SK-N-SH (cell line): ENCODE measurements around the gene PIGK. TPM values are rescaled to one million over a fixed set of nuclear protein-coding genes. Genes with fewer than 3 reads are reported as not detected.
"Not testable (repeated sequence)": the region's sequence is repeated elsewhere in the genome, so short reads cannot be mapped to it uniquely, and the experiment has no call there.

Source experiments
- CTCF ChIA-PET: fragments of 300-600, 350-600 bp; formaldehyde crosslinking; extraction: SDS; loops from one replicate; lab custom pipeline; 2021; lab: Yijun Ruan, JAX
- POLR2A ChIA-PET: fragments of 350-600 bp; sonication (Branson Sonifier 250); formaldehyde crosslinking; extraction: SDS; loops from one replicate; lab custom pipeline; 2020; ENCODE audit warnings: antibody characterized with exemption, inconsistent platforms; lab: Yijun Ruan, JAX
- DNase-seq: peaks from one replicate; pipeline ENCODE4 v3.0.0; 2012
- H2AFZ ChIP-seq: fragments of 200-600 bp; sonication (generic); 2 replicates; pipeline ENCODE4 v1.8.1; 2016; ENCODE audit warnings: antibody characterized with exemption, mild to moderate bottlenecking, low read depth
- H3F3A ChIP-seq: fragments of 200-600 bp; sonication (generic); replicated peaks from 2 replicates; pipeline ENCODE3; 2016; ENCODE audit warnings: antibody characterized with exemption, mild to moderate bottlenecking; ENCODE audit not compliant: insufficient read depth
- H3K27ac ChIP-seq, 2 experiments: fragments of 200-500 bp in 1 of 2; fragments of 200-600 bp in 1 of 2; sonication (Bioruptor generic) in 1 of 2; sonication (generic), shearing (Covaris generic) in 1 of 2; 2 replicates each; pipeline versions ENCODE4 v1.5.1 to v1.6.1; 2014 to 2016; ENCODE audit warnings: low read depth in 2 of 2, inconsistent platforms in 1 of 2, low read length in 1 of 2, mild to moderate bottlenecking in 1 of 2, mixed read lengths in 1 of 2
- H3K27me3 ChIP-seq: fragments of 200-600 bp; sonication (generic), shearing (Covaris generic); 2 replicates; pipeline ENCODE4 v1.6.1; 2016; ENCODE audit warnings: mixed run types; ENCODE audit not compliant: insufficient read depth
- H3K36me3 ChIP-seq, 2 experiments: fragments of 200-500 bp in 1 of 2; fragments of 200-600 bp in 1 of 2; sonication (Bioruptor generic) in 1 of 2; sonication (generic) in 1 of 2; replicated peaks in 1 of 2; 2 replicates each; pipeline versions ENCODE3 to v1.5.1; 2014 to 2016; ENCODE audit warnings: low read length in 1 of 2, mild to moderate bottlenecking in 1 of 2; ENCODE audit not compliant: insufficient read depth in 2 of 2, control insufficient read depth in 1 of 2
- H3K4me1 ChIP-seq, 2 experiments: fragments of 200-500 bp in 1 of 2; fragments of 200-600 bp in 1 of 2; sonication (Bioruptor generic) in 1 of 2; sonication (generic), shearing (Covaris generic) in 1 of 2; 2 replicates each; pipeline versions ENCODE4 v1.5.1 to v1.6.1; 2014 to 2016; ENCODE audit warnings: low read depth in 1 of 2, low read length in 1 of 2, mixed run types in 1 of 2; ENCODE audit not compliant: insufficient read depth in 2 of 2, control insufficient read depth in 1 of 2
- H3K4me2 ChIP-seq: fragments of 200-600 bp; sonication (generic), shearing (Covaris generic); 2 replicates; pipeline ENCODE4 v1.6.1; 2017; ENCODE audit warnings: mixed run types
- H3K4me3 ChIP-seq, 2 experiments: fragments of 200-500 bp in 1 of 2; fragments of 200-600 bp in 1 of 2; sonication (Bioruptor generic) in 1 of 2; sonication (generic), shearing (Covaris generic) in 1 of 2; 2 replicates each; pipeline versions ENCODE4 v1.5.1 to v1.8.1; 2014 to 2016; ENCODE audit warnings: low read depth in 2 of 2, inconsistent platforms in 1 of 2, low read length in 1 of 2, mild to moderate bottlenecking in 1 of 2, mixed read lengths in 1 of 2, moderate library complexity in 1 of 2
- H3K79me2 ChIP-seq: fragments of 200-600 bp; sonication (generic); 2 replicates; pipeline ENCODE4 v1.8.1; 2017; ENCODE audit warnings: mild to moderate bottlenecking; ENCODE audit not compliant: insufficient read depth
- H3K9ac ChIP-seq: fragments of 200-600 bp; sonication (generic); 2 replicates; pipeline ENCODE4 v1.6.1; 2017; ENCODE audit warnings: mixed run types
- H3K9me2 ChIP-seq: fragments of 200-600 bp; sonication (generic); 2 replicates; pipeline ENCODE4 v1.6.1; 2017; ENCODE audit warnings: mixed run types
- H3K9me3 ChIP-seq: fragments of 200-600 bp; sonication (generic); 2 replicates; pipeline ENCODE4 v1.6.1; 2017; ENCODE audit warnings: mixed run types, mild to moderate bottlenecking, moderate library complexity
- H4K20me1 ChIP-seq: fragments of 200-600 bp; sonication (generic); 2 replicates; pipeline ENCODE4 v1.6.1; 2017; ENCODE audit warnings: mild to moderate bottlenecking, mixed run types; ENCODE audit not compliant: insufficient read depth
- CHD2 ChIP-seq: fragments of 150-350 bp; IDR thresholded peaks from 2 replicates; pipeline ENCODE4 v1.6.1; 2018; ENCODE audit warnings: low read length; ENCODE audit not compliant: partially characterized antibody
- FOXM1 ChIP-seq: IDR thresholded peaks from 2 replicates; pipeline ENCODE4 v1.4.0; 2012; ENCODE audit warnings: low read depth, mild to moderate bottlenecking
- IRF3 ChIP-seq: fragments of 150-350 bp; IDR thresholded peaks from 2 replicates; pipeline ENCODE4 v1.6.1; 2016; ENCODE audit warnings: mild to moderate bottlenecking, low read depth, low read length
- JUND ChIP-seq: IDR thresholded peaks from 2 replicates; pipeline ENCODE4 v1.4.0; 2012
- MXI1 ChIP-seq: IDR thresholded peaks from 2 replicates; pipeline ENCODE4 v1.6.1; 2012; ENCODE audit warnings: mild to moderate bottlenecking, low read depth, low read length, improper control_type of control experiment
- NFIC ChIP-seq: IDR thresholded peaks from 2 replicates; pipeline ENCODE4 v1.4.0; 2012; ENCODE audit warnings: borderline replicate concordance
- NRF1 ChIP-seq: IDR thresholded peaks from 2 replicates; pipeline ENCODE4 v1.6.1; 2012; ENCODE audit warnings: low read depth, mild to moderate bottlenecking, low read length
- POLR2AphosphoS5 ChIP-seq: IDR thresholded peaks from 2 replicates; pipeline ENCODE4 v1.6.1; 2012; ENCODE audit warnings: low read depth, low read length
- RCOR1 ChIP-seq: fragments of 150-350 bp; IDR thresholded peaks from 2 replicates; pipeline ENCODE4 v1.6.1; 2017; ENCODE audit warnings: antibody characterized with exemption, low read length
- SIN3A ChIP-seq: IDR thresholded peaks from 2 replicates; pipeline ENCODE4 v1.6.1; 2012; ENCODE audit warnings: low read depth, mild to moderate bottlenecking, low read length, moderate library complexity, borderline replicate concordance
- TAF1 ChIP-seq: IDR thresholded peaks from 2 replicates; pipeline ENCODE4 v1.6.1; 2012; ENCODE audit warnings: low read depth, mild to moderate bottlenecking, low read length, moderate library complexity, borderline replicate concordance
- TCF12 ChIP-seq: IDR thresholded peaks from 2 replicates; pipeline ENCODE4 v1.4.0; 2012
- USF2 ChIP-seq: fragments of 150-350 bp; IDR thresholded peaks from 2 replicates; pipeline ENCODE4 v1.6.1; 2017; ENCODE audit warnings: antibody characterized with exemption, low read length, low read depth, borderline replicate concordance
- YY1 ChIP-seq: IDR thresholded peaks from 2 replicates; pipeline ENCODE4 v1.4.0; 2012; ENCODE audit warnings: low read depth, mild to moderate bottlenecking
- WGBS: methylation state at CpG from one replicate; pipeline ENCODE4 v1.1.6; 2017; ENCODE audit warnings: low lambda C conversion rate; 5-methylcytosine and 5-hydroxymethylcytosine counted together
- polyA plus RNA-seq, 3 experiments: library from polyadenylated mRNA; depleted of rRNA; stranded (reverse); fragments of >200 nt; gene quantifications; 2 replicates each; pipeline ENCODE4 v1.2.3, GENCODE V29; 2012
- TF ChIP-seq, protein P1 (sequence below): IDR thresholded peaks from 2 replicates; pipeline ENCODE4; 2012

PIGK gene
- polyA plus RNA-seq, 1 of the 3 experiments (the other 2 are of a cell fraction): 11.5 TPM

DNA sequence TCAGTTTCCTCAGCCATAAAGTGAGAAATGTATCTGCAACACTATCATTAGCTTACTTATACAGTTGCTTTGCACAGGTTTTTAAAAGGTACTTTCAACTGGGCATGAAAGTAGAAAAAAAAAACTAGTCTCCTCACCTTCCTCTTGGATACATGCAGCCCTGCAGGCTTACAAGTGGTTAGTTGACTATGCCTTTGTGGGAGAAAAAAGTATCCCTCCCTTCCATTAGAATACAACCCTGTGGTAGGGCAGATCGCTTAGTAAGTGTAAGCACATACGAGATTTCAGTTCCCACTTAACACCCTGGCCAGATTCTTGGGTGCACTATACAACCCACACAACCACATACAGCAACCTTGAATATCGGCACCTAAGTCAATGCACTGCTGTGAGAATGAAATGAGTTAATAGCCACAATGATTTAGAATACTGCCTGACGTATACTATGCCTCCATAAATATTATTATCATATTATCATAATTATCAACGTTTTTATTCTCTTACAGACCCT is 54.7 kb downstream of the PIGK start:
- no peaks in the 10 kb centered on the region for H4K20me1 ChIP-seq
- H3K36me3 ChIP-seq: peaks cover 12 to 37% of the 10 kb centered on the region in 2 experiments
- no peaks in the 10 kb centered on the region for H3K9me2 ChIP-seq
- no peak overlapping the region for H3K4me3 ChIP-seq
- H3K27me3 ChIP-seq: no peaks in the 10 kb centered on the region
- TF ChIP-seq TAF1 (no peak), TCF12 (no peak), IRF3 (no peak), FOXM1 (no peak), JUND (no peak), RCOR1 (no peak), POLR2AphosphoS5 (no peak), USF2 (no peak)
- TF ChIP-seq, protein P1, sequence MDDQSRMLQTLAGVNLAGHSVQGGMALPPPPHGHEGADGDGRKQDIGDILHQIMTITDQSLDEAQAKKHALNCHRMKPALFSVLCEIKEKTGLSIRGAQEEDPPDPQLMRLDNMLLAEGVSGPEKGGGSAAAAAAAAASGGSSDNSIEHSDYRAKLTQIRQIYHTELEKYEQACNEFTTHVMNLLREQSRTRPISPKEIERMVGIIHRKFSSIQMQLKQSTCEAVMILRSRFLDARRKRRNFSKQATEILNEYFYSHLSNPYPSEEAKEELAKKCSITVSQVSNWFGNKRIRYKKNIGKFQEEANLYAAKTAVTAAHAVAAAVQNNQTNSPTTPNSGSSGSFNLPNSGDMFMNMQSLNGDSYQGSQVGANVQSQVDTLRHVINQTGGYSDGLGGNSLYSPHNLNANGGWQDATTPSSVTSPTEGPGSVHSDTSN: no peak
- H3K4me2 ChIP-seq: no peak overlapping the region
- peaks cover 1% of the 10 kb centered on the region for H3F3A ChIP-seq
- H3K79me2 ChIP-seq: no peaks in the 10 kb centered on the region
- H3K27ac ChIP-seq: no peak overlapping the region
- H2AFZ ChIP-seq: no peak overlapping the region
- H3K9me3 ChIP-seq: no peaks in the 10 kb centered on the region
- WGBS: 80% methylated on average over 5 of the region's 5 CpGs
- CTCF ChIA-PET: no interaction called here
- no peaks in the 10 kb centered on the region; a peak in 1 of 4 replicates for H3K4me1 ChIP-seq
- POLR2A ChIA-PET: no interaction called here
- no peak overlapping the region for H3K9ac ChIP-seq
- no peak for DNase-seq

GRCh38 chr1:77159706-77160105 is 59.5 kb downstream of the PIGK start:
- DNase-seq, H3K4me3 ChIP-seq, H3F3A ChIP-seq, H3K9me3 ChIP-seq, H3K9ac ChIP-seq, H3K4me1 ChIP-seq, H3K27ac ChIP-seq, H3K79me2 ChIP-seq, POLR2A ChIA-PET, CTCF ChIA-PET, H4K20me1 ChIP-seq, H3K4me2 ChIP-seq, H3K9me2 ChIP-seq, H2AFZ ChIP-seq, H3K27me3 ChIP-seq: not testable (repeated sequence)
- peaks cover 12 to 35% of the 10 kb centered on the region in 2 experiments for H3K36me3 ChIP-seq
- 91% methylated on average over 3 of the region's 3 CpGs for WGBS

- Histone ChIP-seq H3K9me3 (0 out of 2 replicates have a peak, but pooled peaks cover 4% of the 10 kb centered on the region), H3K9ac (no peak overlapping the region), H3K4me2 (no peak overlapping the region), H2AFZ (no peak overlapping the region), H3K4me3 (no peak overlapping the region), H3K79me2 (no peaks in the 10 kb centered on the region), H4K20me1 (no peaks in the 10 kb centered on the region), H3K36me3 (peaks cover 3 to 20% of the 10 kb centered on the region in 2 experiments), H3K27me3 (no peaks in the 10 kb centered on the region), H3F3A (peaks cover 9% of the 10 kb centered on the region), H3K27ac (no peak overlapping the region), H3K9me2 (no peaks in the 10 kb centered on the region), H3K4me1 (no peaks in the 10 kb centered on the region)
- no peak for DNase-seq
- POLR2A ChIA-PET: no interaction called here
- CTCF ChIA-PET: no interaction called here
- TF ChIP-seq CHD2 (no peak), RCOR1 (no peak), MXI1 (no peak), YY1 (no peak), NRF1 (no peak), NFIC (no peak; the same call in 1 of the 2 replicates), SIN3A (no peak)
These were observed 63.0 kb downstream of the PIGK start for GRCh38 chr1:77156214-77156613.
